ENCODE results near the gene COMMD1.
"Not testable (repeated sequence)": the region's sequence is repeated elsewhere in the genome, so short reads cannot be mapped to it uniquely, and the experiment has no call there.

The COMMD1 gene

GRCh38 chr2:61905372-61906185 lies at the start of gene COMMD1:
Gene COMMD1 (plus strand): TSS chr2:61905674. CDS start chr2:61905679, 5 bp downstream.
- no peak for DNase-seq

- no peak for DNase-seq
These were observed 48.2 kb upstream of the COMMD1 start for GRCh38 chr2:61857224-61857623.

- DNase-seq = no peak
These were observed 43.4 kb upstream of the COMMD1 start for GRCh38 chr2:61862085-61862484.

- DNase-seq = not testable (repeated sequence)
These were observed 38.9 kb upstream of the COMMD1 start for GRCh38 chr2:61866482-61867089.

GRCh38 chr2:61876400-61876799 lies 29.1 kb upstream of the COMMD1 start:
- DNase-seq = no peak

GRCh38 chr2:61877571-61878245 lies 27.8 kb upstream of the COMMD1 start:
- DNase-seq = no peak

GRCh38 chr2:61878761-61879160 lies 26.7 kb upstream of the COMMD1 start:
- DNase-seq = no peak

GRCh38 chr2:61879351-61879750 lies 26.1 kb upstream of the COMMD1 start:
- not testable (repeated sequence) for DNase-seq

- DNase-seq = no peak
These were observed 22.6 kb upstream of the COMMD1 start for GRCh38 chr2:61882850-61883249.

- no peak for DNase-seq
These were observed 19.4 kb upstream of the COMMD1 start for GRCh38 chr2:61885896-61886603.

GRCh38 chr2:61887717-61888266 lies 17.7 kb upstream of the COMMD1 start:
- no peak for DNase-seq

GRCh38 chr2:61888267-61889055 lies 17.0 kb upstream of the COMMD1 start, which contains the start of gene CCT4:
Gene CCT4 (minus strand): TSS chr2:61888656. CDS start chr2:61888507, 149 bp downstream.
- peak; percentile 61 for DNase-seq

GRCh38 chr2:61898810-61899209 lies 6.7 kb upstream of the COMMD1 start:
- DNase-seq = no peak

GRCh38 chr2:61900281-61900680 lies 5.2 kb upstream of the COMMD1 start:
- no peak for DNase-seq

GRCh38 chr2:61906186-61906470 lies 654 bp downstream of the COMMD1 start:
- DNase-seq = no peak

- DNase-seq = no peak
These were observed 3.6 kb downstream of the COMMD1 start for GRCh38 chr2:61909116-61909515.

GRCh38 chr2:61910603-61911002 lies 5.1 kb downstream of the COMMD1 start:
- DNase-seq = no peak

GRCh38 chr2:61911510-61911909 lies 6.0 kb downstream of the COMMD1 start:
- no peak for DNase-seq

- not testable (repeated sequence) for DNase-seq
These were observed 9.3 kb downstream of the COMMD1 start for GRCh38 chr2:61914794-61915193.

- no peak for DNase-seq
These were observed 15.1 kb downstream of the COMMD1 start for GRCh38 chr2:61920548-61920947.

- DNase-seq = no peak
These were observed 17.2 kb downstream of the COMMD1 start for GRCh38 chr2:61922714-61923113.

Measured in NCI-H1417 treated with DMSO at 0.1 percent for 48 hours (cell line).